HG02798 (cell line): ENCODE results near the gene HOXA4.

ENCODE experiments used
- ATAC-seq: cut with Tn5 transposase; IDR thresholded peaks from one replicate; pipeline ENCODE4 v1.9.1; 2021; ENCODE audit warnings: mild to moderate bottlenecking; ENCODE audit not compliant: unreplicated experiment, poor library complexity

HOXA4 gene

DNA sequence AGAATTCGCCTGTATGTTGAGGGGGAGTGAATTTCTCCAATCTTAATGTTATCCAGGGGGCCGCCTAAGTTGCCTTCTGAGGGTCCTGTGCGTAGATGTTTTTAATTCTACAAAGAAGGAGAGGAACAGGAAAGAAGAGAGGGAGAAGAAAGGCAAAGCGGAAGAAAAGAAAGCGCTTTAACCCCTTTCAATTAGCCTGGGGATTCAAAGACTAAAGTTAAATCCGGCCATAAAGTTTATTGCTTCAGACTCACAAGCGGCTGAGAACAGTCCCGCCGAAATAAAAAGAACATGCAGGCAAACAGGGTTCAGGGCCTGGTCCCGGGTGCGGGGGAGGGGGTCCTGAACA, 8.4 kb upstream of the HOXA4 start:
- ATAC-seq = no peak

DNA sequence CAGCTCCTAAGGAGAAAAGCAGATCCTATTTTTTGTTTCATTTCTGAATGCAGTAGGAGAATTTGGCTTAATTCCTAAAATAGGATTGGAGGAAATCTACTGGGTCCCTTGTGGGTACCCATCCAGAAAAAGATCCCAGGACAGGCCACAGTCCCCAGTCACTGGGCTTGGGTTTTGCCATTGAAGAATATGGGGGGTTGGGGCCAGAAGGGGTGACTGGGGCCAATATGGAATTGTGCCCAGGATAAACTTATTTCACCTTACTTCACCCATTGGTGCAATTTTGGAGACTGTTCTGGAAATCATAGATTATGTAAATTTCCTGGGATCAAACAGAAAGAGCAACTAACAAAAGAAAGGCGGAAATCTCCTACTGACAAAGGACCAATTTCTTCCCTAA, 7.9 kb upstream of the HOXA4 start:
- ATAC-seq = no peak

DNA sequence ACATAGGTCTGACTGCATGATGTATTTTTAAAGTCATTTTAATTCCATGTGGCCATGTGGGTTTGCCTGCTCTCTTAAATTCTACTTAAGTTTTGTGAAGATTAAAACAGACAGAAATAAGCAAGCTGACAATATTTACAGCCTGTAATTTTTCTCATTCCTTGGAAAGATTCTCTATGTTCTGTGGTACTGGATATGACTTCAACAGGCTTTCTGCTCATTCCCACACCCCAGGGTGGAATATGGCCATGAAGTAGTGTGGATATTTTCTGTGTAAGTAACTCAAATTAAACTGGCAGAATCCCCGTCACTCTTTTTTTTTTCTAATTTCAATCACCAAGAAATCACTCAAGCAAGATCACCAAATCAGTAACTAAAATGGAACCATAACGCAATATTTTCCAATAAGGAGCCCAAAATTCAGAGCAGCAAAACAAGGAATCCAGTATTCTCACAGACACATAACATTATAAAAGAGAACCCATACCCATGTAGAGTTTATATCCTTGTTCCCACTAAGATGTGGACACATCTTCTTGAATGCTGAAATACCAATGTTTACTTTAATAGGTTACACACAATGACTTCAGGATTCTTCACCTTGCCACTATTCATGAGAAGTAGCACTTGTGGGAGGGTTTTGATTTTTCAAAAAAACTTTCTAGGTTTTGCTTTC, 7.2 kb upstream of the HOXA4 start:
- ATAC-seq = no peak

DNA sequence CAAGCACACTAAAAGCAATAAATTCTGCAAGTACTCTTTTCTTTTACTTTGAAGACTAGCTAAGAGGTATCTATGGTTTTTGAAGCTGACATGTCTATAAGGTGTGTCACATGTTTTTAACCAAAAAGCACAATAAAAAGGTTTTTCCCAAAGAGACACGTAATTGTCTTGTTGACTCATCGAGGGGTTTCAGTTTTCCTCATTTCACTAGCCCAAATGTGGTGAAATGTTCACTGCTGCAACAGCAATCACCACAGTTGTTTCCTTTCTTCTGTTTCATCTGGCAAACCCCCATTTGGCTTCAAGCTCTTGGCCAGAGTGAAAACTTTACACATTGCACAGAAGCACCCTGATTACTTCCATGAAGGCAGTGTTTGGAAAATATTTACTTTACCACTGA, 3.8 kb upstream of the HOXA4 start:
- no peak for ATAC-seq

DNA sequence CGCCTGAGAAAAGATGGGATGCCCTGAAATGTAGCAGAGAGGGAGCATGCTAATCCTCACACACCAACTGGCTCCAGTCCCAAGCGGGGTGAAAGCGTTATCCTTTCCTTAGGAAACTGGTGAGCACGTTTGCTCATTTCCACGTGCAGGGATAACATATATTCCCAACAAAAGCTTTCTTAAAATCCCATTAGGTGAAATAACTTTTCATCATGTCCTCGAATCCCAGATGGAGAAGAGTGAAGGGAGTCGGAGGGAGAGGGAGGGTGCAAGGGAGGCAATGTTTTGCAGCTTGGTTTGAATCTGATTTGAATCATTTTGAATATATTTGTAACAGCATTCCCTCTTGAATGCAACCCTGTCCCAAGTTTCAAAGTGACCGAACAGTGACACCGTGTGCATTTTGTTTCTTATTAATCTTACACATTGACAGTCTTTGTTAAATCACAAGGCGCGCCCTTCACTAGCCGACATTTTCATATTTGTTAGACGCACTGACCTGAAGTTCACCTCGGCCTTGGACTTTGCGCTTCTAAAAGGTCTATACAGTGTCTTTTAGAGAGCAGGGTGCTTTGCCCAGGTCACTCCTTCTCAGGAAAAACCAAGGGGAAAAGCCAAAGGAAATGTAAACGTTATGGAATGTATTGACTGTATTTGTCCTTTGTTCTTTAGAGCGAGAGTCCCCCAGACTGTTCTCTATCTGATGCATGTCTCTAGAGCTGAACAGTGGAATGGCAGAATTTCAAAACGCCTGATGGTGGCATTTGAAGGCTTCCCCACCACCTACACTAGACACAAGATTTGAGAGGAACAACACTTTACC, 3.1 kb upstream of the HOXA4 start:
- ATAC-seq = no peak

DNA sequence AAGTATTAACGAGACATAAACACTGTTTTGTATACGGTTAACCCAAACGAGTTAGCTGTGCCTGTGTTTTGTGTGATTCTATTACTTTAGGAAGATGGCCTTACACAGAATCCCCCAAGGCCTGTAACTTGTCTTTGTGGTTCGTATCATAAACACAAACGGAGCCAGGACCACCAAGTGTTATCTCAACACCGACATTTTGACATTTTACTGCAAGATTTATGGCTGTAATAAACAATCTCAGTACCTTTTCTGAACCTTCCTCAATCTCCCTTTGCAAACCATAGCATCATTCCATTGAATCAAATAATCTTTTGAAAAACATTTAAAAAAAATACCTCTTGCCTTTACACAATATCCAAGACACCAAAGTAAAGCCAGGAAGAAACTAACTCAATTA, 2.4 kb upstream of the HOXA4 start:
- no peak for ATAC-seq

DNA sequence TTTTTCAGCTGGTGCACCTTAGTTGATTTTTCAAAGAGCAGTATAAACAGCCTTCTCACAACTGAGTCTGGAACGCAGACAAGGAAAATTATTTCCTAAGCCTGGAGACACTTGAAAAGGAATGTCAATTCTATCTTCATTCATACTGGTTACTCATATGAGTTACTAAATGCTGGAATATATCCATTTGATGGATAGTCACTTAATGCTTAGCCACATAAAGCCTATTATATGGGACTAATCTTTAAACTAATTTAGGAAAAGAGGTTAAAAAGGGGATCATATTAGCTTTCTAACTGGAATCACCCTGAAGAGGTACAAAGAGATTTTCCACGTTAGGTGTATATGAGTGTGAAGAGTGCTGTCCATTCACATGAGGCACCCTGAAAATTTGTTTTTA, 1.7 kb upstream of the HOXA4 start:
- ATAC-seq = no peak

DNA sequence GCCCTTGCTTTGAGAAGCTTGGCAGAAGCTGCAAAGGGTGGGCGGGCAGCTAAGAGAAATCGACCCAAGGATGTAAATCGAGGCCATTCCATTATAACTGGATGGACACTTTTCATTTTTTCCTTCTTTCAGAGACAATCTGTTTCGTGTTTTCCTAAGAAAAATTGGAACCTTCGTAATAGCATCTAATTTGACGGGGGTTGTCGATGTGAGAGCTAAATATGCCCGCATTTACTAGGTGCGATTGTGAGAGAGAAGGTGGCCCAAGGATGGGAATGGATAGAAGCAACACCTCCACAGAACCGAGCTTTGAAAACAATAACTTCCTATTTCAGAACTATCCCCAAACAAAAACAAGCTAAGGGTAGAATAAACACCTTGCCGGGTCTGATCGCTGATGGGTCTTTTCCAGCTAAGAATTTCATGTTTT, 848 bp upstream of the HOXA4 start:
- no peak for ATAC-seq

DNA sequence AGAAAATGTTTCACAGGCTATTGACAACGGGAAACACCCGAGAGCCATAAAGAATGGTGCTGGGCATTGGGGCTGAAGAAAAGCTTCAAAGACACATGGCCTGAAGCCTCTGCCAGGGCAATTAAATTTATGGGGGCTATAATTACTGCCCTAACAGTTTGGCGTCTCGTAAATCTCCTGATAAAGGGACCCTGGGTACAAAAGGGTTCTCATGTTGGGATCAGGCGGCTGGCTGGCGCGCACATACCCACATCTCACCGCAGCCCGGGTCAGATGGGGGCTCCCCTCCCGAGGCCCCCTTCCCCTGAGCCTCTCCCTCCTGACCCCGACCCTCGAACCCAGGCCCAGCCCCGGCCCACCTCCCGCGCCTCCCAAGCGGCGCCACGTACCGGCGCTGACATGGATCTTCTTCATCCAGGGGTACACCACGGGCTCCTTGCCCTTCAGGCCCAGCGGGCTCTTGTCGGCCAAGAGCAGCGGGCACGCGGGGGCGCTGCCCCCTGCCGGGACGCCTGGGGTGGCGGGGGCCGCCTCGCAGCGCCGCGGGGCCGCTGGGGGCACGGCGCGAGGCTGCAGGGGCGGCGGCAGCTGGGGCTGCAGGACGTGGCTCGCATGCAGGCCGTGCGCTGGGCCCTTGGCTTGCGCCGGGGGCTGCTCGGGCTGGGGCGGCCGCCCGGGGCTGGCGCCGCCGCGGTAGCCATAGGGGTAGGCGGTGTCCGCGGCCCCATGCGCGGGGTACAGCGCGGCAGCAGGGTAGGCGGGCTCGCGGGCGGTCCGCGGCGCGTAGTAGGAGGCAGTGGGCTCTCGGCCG, 623 bp downstream of the HOXA4 start:
- ATAC-seq = no peak

DNA sequence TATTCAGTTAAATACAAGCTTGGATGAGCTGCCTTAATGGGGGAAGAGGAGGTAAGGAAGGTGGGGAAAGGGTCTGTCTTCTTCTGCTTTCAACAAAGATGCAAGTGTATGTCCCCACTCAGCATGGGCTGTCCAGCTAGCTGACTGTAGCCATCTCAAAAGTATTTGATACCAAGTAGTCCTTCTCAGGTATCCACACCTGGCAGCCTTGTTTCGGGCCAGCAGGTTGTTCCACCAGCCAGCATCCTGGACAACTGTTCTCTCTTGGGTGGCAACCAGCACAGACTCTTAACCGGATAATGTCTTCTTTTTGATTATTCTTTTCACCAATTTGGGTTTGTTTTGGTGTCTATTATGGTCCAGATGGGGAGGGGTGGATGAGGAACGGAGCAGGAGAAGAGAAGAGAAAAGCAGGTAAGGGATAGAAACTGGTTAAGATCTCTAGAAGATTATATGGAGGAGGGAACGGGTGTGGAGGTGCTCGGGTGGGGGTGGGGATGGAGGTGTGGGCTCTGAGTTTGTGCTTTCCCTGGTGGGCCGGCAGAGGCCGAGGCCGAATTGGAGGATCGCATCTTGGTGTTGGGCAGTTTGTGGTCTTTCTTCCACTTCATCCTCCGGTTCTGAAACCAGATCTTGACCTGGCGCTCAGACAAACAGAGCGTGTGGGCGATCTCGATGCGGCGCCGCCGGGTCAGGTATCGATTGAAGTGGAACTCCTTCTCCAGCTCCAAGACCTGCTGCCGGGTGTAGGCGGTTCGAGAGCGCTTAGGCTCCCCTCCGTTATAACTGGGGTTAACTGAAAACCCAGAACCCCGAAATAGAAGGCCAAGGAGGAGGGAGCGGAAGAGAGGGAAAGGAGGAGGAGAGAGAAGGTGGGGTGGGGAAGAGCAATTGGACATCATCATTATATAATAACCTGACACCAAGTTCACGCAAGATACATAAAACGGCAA, 1.5 kb downstream of the HOXA4 start:
- no peak for ATAC-seq

DNA sequence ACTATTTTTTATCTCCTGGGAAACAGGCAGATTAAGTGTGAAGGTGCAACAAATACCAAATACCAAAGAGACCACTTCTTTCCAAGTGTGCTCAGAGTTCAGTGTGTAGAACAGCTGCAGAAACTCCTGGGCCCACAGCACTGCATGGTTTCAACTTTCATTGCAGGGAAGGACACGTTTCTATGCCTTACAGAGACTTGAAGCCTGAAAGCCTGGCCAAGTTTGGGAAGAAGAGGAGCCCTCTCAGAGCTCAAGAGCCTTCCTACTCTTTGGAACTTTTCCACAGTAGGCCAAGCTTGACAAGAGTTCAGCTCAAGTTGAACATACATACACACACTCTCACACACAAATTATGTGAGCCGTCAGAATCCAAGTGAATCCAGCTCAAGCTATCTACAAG, 2.5 kb downstream of the HOXA4 start:
- no peak for ATAC-seq

DNA sequence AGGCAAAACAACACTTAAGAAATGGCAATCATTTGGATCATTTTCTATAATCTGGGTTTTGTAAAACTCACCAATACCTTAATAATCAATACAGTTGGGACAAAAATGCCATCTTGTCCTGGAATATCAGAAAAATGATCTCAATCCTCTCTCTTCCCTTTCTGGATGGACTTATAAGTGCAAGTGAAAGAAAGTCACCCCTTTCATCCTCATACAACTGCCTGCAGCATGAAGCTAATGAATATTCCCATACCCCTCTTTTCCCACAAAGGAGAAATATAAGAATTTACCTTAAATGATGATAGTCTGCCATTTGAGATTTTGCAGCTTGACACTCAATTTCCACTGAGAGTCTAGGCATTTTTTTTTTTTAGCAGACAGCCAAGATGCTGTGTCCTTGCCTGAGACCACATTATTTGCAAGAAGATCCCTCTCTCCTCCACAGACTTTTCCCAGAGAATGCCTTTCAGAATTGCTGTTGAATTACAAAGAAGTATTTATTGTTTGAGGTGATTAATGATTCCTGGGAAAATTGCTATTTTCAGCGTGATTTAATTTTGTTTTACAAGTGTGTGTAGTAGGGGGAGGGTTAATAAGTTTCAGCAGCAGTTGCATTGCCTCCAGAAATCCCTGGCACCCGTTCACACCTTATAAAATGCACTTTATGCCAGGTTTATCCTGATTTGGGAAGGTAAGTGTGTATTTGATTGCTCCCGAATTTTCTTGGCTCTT, 3.8 kb downstream of the HOXA4 start:
- no peak for ATAC-seq

DNA sequence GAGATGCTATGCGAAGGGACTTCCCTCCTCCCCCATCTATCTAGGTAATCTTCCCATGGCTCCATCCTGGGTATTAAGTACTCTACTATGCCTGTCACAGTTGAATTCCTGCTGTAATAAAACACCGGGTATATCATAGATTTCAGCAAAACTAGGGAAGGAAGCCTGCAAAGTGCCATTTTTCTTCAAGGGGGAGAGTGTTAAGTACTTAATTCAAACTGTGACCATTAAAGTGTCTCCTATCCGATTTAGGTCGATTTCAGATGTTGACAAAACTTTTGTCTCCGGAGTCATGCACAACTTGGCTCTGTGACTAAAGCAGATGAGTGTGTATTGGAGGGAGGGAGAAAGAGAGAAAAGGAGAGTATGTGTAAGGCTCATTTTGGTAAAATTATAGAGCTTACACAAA, 4.6 kb downstream of the HOXA4 start:
- no peak for ATAC-seq

DNA sequence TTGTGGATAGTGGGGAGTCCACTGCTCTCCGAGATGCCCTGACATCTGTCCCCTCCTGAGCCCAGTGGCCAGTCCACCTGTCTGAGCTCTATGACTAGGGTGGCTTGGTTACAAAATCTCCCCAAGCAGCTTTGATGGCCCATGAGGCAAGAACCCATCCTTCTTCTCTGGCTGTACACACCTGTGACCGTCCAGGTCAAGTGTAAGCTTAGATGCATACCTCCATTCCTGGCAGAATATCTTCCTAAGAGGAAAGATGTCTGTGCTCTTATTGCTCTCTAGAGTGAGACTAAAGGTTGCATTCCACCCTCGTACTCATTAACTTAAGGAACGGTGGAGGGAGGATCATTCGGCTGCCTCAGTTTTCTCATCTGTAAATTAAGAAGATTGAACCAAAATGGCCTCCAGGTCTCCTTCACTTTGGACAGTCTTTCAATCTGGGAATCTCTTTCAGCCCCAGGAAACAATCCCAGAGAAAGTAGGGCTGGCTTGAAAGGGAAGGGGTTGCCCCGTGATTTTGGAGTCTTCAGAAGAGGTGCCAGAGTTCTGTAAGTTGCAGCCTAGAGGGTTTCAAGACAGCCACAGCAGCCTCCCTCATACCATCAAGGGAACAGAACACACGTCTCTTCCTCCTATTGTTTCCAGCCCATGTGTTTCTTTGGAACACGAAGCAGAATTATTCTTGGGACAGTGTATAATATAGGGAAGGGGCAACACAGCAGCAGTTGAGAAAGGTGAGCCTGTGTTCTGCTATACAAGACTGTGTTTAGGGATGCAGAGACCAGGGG, 5.5 kb downstream of the HOXA4 start:
- ATAC-seq = no peak

DNA sequence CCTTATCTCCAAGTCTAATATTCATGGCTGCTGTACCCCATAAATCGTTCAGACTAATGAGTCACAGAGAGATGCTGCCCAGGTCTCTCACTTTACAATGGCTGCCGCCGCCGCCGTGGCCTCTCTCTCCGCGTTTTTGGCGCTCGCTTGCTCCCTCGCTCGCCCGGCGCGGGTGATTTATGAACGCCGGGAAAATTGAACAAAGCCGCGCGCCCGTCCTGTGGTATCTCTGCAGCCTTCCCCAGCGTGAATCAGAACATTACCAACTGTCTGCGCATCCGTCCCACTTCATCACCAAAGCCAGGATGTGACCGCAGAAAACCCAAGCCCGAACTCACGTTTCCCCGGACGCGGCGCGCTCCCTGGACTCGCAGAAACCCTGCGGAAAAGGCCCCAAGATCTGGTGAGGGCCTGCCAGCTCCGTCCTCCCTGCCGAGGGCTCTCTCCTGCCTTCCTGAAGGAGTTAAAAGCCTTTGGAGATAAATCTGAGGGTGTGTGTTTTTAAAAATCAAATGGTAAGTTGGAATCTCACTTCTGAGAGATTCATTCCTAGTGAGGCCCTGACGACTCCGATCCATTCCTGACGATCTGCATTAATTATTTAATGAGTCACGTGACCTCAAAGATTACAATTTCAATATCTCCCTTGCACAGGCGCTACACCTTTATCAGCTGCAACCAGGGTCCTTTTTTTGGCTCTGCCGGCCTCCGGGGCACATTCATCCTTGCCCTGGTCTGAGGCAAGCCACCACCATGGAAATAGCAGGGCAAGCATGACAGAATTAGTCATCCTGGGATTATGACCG, 6.3 kb downstream of the HOXA4 start:
- no peak for ATAC-seq

DNA sequence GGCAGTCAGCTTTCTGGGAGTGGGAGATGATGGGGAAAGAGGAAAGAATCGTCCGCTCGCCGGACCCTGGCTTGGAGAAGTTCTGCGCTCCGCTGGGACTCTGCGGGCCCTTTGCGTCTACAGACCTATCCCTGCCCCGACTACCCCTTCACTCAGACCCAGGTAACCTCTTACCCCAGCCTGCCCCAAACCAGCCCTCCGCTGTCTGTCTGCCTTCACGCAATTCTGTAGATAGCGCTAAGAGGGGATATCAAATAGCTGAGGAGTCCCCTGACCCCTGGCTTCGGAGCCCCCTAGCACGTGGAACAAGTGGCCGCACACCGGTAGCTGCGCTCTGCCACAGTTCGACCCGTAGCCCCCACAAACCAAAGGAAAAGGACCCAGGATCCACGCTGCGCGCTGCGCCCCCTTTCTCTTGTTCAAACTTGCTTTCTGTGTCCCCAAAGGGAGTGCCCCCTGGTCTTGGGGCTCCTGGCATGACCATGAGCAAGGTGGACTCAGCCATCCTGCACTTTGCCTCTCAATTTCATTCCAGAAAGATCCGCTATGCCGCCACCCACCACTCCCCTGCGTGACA, 7.0 kb downstream of the HOXA4 start:
- no peak for ATAC-seq

DNA sequence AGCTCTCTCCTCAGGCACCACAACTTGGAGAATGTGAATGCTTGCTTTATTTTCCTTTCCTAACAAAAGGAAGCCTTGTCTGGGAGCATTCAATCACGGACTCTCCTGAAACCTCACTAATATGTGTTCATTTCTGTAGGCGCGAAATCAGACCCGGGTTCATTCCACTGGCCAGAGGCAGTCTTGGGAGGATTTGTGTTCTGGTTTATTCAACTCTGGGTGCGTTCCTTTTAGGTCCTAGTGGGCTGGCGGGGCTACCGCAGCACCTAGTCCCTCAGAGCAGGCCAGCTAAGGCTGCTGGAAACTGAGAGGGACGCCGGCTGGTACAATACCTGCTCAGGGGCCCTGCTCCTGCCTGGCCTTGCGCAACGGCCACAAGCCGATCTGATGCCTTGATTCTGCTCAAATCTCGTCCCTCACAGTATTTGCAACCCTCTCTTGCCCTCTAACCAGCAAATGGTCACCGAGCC, 7.5 kb downstream of the HOXA4 start:
- ATAC-seq = no peak
